RWPE1 (cell line): ENCODE measurements around the gene STEAP4.

ENCODE experiments used
- CTCF ChIA-PET: fragments of 350-600 bp; sonication (Branson Sonifier 250); formaldehyde crosslinking; extraction: SDS; loops from one replicate; lab custom pipeline; 2021; lab: Yijun Ruan, JAX
- POLR2A ChIA-PET: fragments of 400-600 bp; formaldehyde crosslinking; extraction: SDS; loops from one replicate; lab custom pipeline; 2020; ENCODE audit warnings: antibody characterized with exemption; ENCODE audit not compliant: low non-redundant PET; lab: Yijun Ruan, JAX
- DNase-seq: peaks from one replicate; pipeline ENCODE4 v3.0.0; 2012; ENCODE audit warnings: low spot score
- H3K27ac ChIP-seq: fragments of 450-650 bp; 2 replicates; pipeline ENCODE4 v1.5.1; 2017
- CTCF ChIP-seq: fragments of 450-650 bp; conservative IDR thresholded peaks from 2 replicates; pipeline ENCODE4 v1.5.1; 2017; ENCODE audit warnings: low read depth, mild to moderate bottlenecking

Gene STEAP4

GRCh38 chr7:88290491-88290890 lies 16.2 kb downstream of the STEAP4 start:
- POLR2A ChIA-PET, result no interaction called here
- DNase-seq, result no peak
- no peak for TF ChIP-seq CTCF
- CTCF ChIA-PET, result no interaction called here
- no peak overlapping the region for H3K27ac ChIP-seq

- peak; percentile 46 for DNase-seq
- no peak overlapping the region for H3K27ac ChIP-seq
- ChIA-PET CTCF (no interaction called here), POLR2A (no interaction called here)
- TF ChIP-seq CTCF, result no peak
These were observed 17.1 kb downstream of the STEAP4 start for GRCh38 chr7:88289564-88290025.

- no peak overlapping the region for H3K27ac ChIP-seq
- no peak for TF ChIP-seq CTCF
- POLR2A ChIA-PET, result no interaction called here
- CTCF ChIA-PET, result no interaction called here
- no peak for DNase-seq
These were observed 24.9 kb downstream of the STEAP4 start for GRCh38 chr7:88281749-88282148.

- H3K27ac ChIP-seq, result no peak overlapping the region
- TF ChIP-seq CTCF, result no peak
These were observed 25.9 kb downstream of the STEAP4 start for GRCh38 chr7:88280801-88281200.

GRCh38 chr7:88279323-88279722 lies 27.4 kb downstream of the STEAP4 start:
- H3K27ac ChIP-seq, result no peak overlapping the region
- ChIA-PET POLR2A (no interaction called here), CTCF (interaction anchor here (0.7 kb wide), 1 partner anchor 705 kb away, joined by 3 read pairs; no protein-coding TSS in a partner anchor)
- no peak for TF ChIP-seq CTCF
- DNase-seq, result no peak

More at GRCh38 chr7:88280801-88281200, 25.9 kb downstream of the STEAP4 start:
- POLR2A ChIA-PET, result no interaction called here
- no peak for DNase-seq
- CTCF ChIA-PET, result no interaction called here

- no peak for TF ChIP-seq CTCF
- DNase-seq, result no peak
- ChIA-PET POLR2A (no interaction called here), CTCF (no interaction called here)
- H3K27ac ChIP-seq, result no peak overlapping the region
These were observed 27.8 kb downstream of the STEAP4 start for GRCh38 chr7:88278881-88279280.
